Stimulated activated CD8-positive, alpha-beta memory T cell treated with anti-CD3 and anti-CD28 coated beads, Interleukin-15, amount 100 ng/mL, for 4 hours (primary cell): ENCODE data around the gene NTM.

Source experiments
- DNase-seq, 2 donors: peaks; one replicate each; pipeline ENCODE4 v3.0.0-alpha.2; 2020; ENCODE audit warnings: low read depth in 2 of 2

The NTM gene

GRCh38 chr11:131864228-131864627 is 493.8 kb downstream of the NTM start:
- DNase-seq = no peak

DNA sequence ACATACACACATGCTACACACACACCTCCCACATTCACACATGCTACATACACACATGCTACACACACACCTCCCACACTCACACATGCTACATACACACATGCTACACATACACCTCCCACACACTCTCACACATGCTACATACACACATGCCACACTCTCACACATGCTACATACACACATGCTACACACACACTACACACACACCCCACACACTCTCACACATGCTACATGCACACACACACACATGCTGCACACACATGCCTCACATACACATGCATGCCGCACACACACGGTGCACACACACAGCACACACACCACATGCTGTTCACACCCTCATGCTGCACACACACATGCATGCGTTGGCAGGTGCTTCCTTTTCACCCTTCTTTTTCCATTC is 495.4 kb downstream of the NTM start:
- no peak for DNase-seq

DNA sequence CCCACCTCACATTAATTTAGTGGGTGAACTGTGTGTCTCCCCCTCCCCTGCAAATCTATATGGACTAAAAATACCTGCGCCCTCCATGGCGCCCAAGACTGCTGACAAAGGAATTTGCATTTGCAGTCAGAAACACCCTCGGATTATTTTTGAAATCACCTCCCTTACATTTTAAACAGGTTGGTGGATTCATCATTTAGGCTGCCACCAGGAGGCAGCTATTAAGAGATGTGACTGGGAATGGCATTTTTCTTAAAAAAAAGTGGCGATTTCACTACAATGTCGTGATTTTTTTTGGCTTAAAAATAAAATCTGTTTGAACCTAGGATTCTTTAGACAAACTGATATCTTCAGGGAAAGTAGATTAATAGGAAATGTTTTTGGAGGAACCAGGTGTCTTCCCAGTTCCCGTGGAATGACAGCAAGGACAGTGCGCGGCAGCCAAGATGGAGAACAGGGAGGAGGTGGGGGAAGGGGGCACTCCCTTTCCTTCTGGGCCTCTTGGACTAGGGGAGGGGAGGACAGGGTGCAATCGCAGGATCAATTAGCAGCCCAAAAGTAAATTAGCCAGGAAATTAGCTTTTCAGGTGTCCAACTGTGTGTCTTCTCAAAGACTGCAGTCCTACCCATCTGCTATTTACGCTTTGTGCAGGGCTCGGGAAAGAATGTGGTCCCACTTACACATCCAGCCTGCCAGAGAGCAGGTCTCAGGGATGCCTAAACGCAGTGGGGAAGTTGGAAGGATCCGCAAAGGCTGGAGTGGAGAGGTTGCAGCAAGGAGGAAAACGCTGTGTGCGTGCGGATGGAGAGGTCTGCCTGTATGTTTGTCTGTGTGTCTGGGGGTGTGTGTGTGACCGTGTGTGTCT is 496.4 kb downstream of the NTM start:
- DNase-seq = no peak

GRCh38 chr11:131867457-131868257 is 497.2 kb downstream of the NTM start:
- no peak for DNase-seq

GRCh38 chr11:131868629-131869507 is 498.5 kb downstream of the NTM start:
- no peak for DNase-seq

DNA sequence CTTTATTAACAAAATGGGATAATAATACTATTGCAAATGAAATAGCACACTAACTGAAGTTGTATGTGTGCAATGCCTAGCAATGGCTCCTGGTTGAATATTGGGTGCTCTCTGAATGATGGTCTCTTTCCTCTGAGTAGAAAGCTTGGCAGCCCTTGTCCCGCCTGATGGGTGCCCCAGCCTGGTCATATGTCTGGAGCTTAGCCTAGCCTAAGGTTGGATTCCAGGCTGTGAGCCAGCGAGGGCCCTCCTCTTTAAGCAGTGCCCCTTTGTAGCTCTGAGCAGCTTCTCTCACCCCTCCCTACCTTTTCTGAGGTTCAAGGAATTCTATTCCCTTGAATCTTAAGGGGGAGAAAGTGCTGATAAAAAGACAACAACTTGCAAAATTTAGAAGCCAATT is 499.9 kb downstream of the NTM start:
- no peak for DNase-seq

DNA sequence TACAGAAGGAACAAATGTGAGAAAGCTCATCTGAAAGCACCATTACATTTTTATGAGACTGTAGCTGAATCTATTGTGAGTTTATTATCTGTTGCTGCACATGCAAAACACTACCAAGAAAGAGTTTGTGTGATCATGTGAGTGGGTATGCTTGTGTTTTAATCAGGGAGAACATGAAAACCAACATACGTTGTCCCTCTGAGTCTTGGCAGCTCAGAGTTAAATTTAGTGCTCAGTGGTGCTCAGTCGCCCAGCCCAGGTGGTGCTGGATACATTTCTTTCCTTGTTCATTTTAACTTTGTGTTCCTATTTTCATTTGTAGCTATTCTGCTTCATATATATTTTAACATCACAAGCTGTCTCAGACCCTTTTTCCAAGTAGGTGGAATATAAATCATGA is 500.6 kb downstream of the NTM start:
- DNase-seq = no peak

- DNase-seq = no peak
These were observed 503.7 kb downstream of the NTM start for GRCh38 chr11:131874070-131874469.

GRCh38 chr11:131875611-131876010 is 505.2 kb downstream of the NTM start:
- no peak for DNase-seq

DNA sequence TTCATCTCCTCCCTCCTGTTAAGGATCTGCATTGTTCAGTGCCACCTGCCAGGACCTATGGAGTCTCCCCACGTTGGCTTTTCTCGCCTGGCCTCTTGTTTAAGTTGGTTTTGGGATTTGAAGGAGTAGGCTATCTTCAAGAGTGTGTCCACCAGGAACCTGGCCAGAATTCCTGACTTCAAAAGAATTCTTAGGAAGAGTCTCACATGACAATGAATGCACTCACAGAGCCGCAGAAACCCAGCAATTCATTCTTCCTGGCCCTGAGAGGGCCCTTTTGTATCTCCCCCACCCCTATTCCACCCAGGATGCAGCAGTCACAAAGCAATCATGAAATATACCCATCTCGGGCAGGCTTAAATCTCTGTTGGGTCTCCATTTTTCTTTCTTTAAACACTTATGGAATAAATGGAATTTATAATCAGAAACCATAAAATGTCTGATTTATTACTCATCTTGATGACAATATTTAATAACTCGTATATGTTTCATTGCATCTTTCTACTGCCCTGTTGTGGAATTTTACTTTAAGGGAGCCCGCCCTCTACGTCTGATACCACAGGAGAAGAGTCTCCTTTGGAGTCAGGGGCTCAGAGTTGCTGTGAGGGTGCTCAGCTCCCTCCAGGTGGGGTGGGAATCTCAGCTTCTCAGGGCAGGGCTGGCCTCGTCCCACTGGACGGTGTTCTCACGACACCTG is 507.0 kb downstream of the NTM start:
- no peak for DNase-seq

DNA sequence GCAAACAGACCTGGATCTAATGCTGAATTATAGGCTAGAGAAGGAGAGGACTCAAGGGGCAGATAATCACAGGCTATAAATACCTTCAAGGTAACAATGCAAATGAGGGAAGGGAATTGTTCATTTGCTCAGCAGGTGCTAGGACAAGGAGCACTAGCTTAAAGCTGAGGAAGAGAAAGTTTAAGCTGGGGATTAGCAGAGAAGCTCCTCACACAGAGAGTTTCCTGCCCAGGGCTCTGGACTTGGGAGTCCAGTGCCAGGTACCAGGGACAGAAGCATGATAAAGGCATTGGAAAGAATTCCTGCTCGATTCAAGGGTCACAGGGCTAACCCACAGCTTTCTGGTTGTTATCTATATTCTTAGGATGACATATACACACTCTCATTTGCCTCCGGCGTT is 509.9 kb downstream of the NTM start:
- no peak for DNase-seq

GRCh38 chr11:131880976-131881375 is 510.6 kb downstream of the NTM start:
- DNase-seq = no peak

DNA sequence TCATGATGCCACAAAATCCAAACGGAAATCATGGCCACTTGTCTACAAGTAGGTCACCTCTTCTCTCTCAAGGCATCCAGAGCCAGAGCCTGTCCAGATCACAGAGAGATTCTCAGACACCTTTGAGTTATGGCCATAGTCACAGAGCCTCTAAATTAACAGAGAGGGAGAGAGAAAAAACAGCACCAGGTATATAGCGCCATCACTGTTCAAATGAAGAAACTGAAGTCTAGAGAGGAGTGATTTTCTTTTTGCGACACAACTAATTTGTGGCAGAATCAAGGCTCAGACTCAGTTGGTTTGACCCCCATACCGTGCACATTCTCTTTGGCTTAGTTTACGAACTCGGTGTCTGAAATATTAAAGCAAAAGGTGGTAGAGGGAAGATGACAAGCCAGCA is 512.9 kb downstream of the NTM start:
- no peak for DNase-seq

GRCh38 chr11:131884461-131885073 is 514.2 kb downstream of the NTM start:
- no peak for DNase-seq

DNA sequence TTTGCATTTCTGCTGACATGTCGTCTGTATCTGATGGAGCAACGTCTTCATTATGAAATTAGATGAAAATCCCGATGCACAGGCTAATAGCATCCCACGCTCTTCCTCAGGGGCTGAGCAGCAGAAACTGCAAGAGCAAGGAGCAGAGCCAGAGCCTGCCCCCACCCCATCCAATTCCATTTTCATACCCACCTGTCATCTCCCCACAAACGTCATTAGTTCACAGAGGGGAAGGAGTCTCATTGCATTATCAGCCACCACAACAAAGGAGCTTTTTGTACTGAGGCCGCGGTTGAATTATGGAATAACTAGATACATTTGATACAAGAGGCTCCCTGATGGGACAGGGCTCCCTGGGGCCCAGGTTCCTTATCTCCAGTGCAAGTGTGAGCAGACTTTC is 515.0 kb downstream of the NTM start:
- DNase-seq = no peak

DNA sequence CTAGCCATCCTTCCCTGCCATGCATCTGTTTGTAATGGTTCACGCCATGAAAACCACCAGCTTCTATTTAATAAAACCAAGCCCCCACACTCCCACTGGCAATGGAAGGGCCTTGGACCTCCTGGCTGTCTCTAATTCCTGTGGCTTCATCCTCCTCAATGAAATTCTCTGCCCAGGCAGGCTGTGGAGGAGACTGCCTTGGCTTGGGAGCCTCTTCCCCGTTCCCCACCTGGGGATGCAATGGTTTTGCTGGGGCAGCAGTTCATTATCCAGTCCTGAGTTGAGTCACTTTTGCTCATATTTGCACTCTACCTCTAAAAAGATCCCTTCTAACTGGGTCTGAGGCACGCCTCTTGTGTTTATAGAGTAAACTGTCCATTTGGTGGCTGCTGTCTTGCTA is 515.8 kb downstream of the NTM start:
- no peak for DNase-seq

- DNase-seq = no peak
These were observed 517.9 kb downstream of the NTM start for GRCh38 chr11:131888230-131888855.

- no peak for DNase-seq
These were observed 518.7 kb downstream of the NTM start for GRCh38 chr11:131889146-131889577.

GRCh38 chr11:131889760-131890581 is 519.6 kb downstream of the NTM start:
- no peak for DNase-seq
